HuH-7 (cell line): ENCODE measurements around the gene DUSP28.
A peak's percentile ranks its signal among the peaks of the same experiment; 100 is the strongest.
"Not testable (repeated sequence)": the region's sequence is repeated elsewhere in the genome, so short reads cannot be mapped to it uniquely, and the experiment has no call there.

ENCODE experiments used
- DNase-seq: peaks from one replicate; pipeline ENCODE4 v3.0.0; 2011; ENCODE audit warnings: low spot score

Gene DUSP28

DNA sequence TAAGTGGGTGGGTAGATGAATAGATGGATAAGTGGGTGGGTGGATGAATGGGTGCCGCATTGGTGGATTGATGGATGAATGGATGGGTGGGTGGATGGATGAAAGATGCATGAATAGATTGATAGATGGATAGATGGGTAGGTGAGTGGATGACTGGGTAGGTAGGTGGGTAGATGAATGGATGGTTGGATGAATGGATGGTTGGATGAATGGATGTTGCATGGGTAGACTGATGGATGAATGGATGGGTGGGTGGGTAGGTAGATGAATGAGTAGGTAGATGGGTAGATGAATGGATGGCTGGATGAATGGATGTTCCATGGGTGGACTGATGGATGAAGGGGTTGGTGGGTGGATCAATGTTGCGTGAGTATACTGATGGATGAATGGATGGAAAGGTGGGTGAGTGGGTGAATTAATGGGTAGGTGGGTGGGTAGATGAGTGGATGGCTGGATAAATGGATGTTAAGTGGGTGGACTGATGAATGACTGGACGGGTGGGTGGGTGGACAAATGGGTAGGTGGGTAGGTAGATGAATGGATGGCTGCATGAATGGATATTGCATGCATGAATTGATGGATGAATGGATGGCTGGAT, 32.9 kb upstream of the DUSP28 start:
- no peak for DNase-seq

DNA sequence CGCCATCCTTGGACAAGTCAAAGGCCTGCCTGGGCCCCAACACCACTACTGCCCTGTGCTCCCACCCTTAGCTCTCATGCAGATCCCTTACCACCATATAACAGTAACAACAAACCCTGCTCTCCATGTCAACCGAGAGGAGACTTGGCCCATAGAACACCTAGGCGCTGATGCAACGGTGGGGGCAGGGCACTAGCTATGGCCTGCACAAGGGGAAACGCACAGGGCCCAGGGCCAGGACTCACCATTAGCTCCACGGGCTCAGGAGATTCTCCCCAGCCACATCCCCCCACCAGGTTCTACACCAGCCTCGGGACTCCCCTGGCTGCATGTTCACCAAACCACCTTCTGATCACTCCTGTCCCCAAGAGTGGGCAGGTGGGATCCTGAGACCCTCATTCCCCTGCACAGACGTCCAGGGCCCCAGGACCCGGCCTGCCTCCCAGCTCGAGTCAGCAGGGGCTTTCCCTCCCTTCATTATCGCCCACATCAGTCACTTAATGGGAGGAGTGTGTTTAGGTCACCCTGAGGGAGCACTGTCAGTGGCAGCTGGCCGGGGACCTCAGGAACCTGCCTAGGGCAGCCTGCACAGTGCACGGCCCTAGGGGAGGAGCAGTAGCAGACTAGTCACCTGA, 31.6 kb upstream of the DUSP28 start:
- no peak for DNase-seq

DNA sequence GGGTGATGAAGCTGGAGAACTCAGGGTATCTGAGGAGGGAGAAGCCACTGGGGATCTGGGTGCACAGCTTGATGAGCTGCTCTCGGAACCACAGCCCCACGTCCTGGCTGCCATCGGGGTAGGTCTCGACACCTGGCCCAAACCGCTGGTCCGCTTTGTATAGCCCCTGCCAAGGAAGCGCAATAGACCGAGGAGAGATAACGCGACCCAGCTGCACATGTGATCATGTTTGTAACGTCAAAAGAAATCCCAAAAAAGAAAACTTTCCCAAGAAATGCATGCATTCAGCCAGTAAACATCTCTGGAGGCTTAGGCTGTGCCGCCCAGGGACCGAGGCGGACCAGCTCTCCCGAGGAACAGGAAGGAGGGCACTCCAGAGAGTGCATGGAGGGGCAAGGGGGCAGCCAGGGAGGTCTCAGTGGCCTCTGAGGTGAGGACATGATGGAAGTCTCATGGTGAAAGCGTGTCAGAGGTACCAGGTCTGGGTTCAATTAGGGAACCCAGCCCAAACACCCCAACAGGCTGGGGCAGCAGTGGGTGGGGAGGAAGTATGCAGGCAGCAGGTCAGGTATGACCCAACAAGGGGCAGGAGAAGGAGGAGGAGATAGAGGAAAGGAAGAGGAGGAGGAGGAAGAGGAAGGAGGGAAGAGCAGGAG, 30.7 kb upstream of the DUSP28 start:
- no peak for DNase-seq

DNA sequence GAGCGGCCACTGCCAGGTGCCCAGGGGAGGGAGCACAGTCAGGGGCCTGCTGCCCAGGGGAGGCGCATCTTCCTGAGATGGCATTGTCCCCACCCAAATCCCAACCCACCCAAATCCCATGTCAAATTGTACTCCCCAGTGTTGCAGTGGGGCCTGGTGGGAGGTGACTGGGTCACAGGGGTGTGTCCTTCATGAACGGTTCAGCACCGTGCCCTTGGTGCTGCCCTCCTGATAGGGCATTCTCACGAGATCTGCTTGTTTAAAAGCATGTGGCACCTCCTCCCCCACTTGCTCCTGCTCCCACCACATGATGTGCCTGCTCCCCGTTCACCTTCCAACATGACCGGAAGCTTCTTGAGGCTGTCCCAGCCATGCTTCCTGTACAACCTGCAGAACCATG, 30.0 kb upstream of the DUSP28 start:
- DNase-seq = no peak

DNA sequence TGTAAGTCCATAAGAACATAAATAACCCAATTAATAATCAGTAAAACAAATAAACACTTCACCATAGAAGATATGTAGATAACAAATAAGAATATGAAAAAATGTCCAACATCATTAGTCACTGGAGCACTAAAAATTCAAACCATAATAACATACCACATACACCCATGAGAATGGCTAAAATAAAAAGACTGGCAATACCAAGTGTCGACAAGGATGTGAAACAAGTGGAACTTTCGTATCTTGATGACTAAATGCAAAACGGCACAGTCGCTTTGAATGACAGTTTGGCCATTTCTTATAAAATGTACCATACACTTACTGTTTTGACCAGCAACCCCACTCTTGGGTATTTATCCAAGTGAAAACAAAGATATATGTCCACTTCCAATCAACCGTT, 29.1 kb upstream of the DUSP28 start:
- no peak for DNase-seq

DNA sequence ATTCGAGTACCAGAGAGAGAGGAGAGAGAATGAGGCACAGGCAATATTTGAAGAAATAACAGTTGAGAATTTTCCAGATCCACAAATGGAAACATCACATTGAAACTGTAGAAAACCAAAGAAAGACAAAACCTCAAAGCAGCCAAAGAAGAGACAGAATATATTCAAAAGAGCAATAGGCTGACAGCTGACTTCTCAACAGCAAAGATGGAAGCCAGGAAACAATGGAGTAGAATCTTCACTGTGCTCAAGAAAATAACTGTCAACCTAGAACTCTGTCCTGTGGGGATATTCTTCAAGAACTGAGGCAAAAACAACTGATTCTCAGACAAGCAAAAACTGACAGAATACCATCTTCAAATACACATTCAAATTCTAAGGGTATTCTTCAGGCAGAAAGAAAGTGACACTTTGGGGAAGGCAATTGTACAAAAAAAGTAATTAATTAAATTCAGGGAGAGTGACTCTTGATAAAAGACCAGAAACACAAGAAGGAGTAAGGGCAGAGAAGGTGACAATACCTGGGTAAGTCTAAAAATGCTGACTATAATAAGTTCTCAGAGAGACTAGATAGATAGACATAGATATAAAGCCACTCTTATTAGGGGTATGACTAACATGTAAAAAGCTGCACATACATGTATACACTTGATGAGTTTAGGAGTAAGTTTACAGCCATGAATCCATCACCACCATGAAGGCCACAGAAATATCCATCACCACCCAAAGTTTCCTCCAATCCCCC, 28.0 kb upstream of the DUSP28 start:
- DNase-seq = no peak

DNA sequence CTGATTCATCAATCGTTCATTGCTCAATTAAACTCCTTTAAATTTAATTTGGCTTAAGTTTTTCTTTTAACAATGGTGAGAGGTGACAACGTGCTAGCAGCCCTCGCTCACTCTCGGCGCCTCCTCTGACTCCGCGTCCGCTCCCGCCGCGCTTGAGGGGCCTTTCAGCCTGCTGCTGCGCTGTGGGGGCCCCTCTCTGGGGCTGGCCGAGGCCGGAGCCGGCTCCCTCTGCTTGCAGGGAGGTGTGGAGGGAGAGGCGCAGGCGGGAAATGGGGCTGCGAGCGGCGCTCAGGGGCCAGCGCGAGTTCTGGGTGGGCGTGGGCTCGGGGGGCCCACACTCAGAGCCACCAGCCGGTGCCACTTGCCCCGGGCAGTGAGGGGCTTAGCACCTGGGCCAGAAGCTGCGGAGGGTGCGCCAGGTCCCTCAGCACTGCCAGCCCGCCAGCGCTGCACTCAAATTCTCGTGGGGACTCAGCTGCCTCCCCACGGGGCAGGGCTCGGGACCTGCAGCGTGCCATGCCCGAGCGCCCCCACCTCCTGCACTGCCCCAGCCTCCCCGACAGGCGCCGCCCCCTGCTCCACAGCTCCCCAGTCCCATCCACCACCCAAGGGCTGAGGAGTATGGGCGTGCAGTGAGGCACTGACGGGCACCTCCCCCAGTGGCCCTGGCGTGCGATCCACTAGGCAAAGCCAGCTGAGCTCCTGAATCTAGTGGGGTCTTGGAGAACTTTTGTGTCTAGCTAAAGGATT, 22.0 kb upstream of the DUSP28 start:
- DNase-seq = no peak

DNA sequence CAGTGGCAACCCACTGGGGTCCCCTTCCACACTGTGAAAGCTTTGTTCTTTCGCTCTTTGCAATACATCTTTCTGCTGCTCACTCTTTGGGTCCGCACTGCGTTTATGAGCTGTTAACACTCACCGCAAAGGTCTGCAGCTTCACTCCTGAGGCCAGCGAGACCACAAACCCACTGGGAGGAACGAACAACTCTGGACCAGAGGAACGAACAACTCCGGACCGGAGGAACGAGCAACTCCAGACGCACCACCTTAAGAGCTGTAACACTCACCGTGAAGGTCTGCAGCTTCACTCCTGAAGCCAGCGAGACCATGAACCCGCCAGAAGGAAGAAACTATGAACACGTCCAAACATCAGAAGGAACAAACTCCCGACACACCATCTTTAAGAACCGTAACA, 21.1 kb upstream of the DUSP28 start:
- not testable (repeated sequence) for DNase-seq

DNA sequence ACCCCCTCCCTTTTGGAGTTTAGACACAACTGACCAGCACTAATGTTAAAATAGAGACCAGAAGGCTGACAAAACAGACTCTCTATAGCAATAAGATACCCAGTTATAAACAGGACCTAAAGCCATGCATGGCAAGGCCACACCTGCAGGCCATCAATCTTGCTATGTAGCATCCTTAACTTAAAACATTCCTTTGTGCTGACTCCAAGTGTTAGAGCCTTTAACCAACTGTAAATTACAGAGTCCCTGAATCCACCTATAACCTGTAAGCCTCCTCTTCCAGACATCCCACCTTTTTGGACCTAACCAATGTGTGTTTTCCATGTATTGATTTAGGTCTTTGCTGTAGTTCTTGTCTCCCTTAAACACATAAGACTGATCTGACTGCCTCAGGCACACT, 20.3 kb upstream of the DUSP28 start:
- DNase-seq = no peak

DNA sequence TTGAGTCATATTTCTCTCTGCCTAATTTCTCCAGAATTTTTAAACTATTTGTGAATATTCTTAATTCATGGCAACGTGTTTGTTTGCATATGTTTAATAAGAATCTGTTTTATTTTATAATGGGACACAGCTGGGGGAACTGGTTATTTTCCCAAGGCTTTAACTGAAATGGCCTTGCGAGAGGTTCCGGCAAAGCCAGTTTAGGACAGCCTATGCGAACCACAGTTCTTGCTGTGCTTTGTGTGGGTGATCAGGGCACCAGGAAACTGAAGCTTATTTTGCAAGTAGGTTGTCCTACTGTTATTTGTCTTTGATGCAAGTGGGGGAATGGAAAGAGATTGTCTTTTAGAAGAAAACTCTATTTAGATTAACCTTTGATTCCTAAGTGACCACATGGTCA, 8.9 kb upstream of the DUSP28 start:
- DNase-seq = no peak

DNA sequence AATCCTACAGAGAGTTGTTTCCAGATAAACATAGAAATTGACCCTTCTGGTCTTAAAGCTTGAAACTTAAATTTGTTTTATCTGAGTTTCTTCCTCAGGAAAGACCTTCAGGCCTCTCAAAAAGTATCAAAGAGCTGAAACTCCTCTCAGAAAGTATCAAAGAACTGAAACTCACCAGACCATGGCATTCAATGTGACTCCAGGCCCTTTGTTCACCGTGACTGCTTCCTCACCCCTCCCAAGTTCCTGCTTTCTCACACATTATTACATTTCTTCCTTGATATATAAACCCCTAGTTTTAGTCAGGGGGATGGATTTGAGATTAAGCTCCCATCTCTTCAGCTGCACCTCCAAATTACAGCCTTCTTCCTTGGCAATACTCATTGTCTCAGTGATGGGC, 8.3 kb upstream of the DUSP28 start:
- DNase-seq = no peak

DNA sequence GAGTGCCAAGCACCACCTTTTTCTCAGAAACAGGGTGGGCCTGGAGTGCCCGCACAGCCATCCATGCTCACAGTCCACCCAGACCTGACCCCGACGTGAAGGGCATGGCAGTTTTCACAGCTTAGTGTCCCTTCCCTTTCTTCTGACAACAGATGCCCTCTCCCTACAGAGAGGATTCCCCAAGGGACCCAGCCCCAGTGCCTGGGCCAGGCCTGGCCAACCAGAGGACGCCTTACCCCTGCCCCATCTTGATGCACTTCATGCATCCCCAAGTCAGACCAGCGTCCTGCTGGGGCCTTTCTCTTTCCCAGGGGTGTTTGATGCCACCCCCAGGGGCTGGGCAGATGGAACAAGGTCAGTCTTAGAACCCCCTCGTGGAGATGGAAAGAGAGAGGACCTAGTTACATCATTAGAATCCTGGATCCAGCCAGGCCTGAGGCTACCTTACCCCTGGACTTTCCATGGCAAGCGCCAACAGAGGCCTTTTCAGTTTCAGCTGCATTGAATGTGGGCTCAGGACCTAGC, 6.1 kb upstream of the DUSP28 start:
- DNase-seq = no peak

DNA sequence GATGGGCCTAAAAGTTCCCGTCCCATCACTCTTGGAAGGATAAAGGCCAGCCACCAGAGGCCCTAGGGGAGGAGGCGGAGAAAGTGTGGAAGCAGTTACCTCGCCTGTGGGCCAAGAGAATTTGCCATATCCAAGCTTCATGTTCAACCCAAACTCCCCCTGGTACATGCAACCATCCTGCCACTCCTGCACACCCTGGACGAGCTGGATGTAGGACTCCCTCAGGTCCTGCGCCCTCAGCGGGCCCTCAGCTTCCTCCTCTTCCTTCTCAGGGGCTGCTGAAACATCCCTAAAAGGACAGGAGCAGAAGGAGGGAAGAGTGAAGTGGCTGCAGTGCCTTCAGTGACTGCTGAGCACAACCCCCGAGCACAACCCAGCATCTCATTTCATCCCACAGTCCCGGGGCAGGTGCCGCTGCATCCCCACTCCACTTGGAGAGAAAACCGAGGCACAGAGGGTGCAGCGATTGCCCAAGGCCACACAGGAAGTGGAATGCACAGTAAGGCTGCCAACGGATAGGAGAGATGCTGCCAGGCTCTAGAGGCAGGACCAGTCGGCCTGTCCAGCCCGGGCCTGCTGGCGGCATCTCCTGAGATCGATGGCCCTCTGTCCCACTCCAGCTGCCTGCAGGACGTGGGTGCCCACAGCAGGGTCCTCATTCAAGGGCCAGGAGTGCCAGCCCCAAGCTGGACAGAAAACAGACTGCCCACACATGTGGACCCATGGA, 5.2 kb upstream of the DUSP28 start:
- no peak for DNase-seq

DNA sequence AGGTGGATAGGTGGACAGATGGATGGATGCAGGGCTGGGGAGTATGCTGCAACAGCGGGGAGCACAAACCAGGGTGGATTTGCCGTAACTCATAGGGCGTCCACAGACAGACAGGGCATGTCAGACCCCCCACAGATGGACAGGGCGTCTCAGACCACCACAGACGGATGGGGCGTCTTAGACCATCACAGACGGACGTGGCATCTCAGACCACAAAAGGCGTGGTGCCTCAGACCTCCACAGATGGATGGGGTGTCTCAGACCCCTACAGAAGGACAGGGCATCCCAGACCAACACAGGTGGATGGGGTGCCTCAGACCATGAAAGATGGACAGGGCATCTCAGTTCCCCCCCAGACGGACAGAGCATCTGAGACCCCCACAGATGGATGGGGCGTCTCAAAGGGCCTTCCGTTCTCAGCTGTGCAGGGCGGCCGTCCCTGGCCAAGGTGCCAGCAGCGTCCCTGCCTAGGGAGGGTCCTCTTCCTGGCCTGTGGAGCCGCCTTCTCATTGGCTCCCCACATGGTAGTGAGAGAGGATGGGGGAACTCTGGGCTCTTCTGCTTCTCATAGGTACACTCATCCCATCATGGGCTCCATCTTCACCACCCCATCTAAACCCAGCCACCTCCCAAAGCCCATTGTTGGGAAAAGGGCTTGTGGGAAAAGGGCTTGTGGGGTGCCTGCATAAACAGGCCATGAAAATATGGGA, 4.5 kb upstream of the DUSP28 start:
- no peak for DNase-seq

DNA sequence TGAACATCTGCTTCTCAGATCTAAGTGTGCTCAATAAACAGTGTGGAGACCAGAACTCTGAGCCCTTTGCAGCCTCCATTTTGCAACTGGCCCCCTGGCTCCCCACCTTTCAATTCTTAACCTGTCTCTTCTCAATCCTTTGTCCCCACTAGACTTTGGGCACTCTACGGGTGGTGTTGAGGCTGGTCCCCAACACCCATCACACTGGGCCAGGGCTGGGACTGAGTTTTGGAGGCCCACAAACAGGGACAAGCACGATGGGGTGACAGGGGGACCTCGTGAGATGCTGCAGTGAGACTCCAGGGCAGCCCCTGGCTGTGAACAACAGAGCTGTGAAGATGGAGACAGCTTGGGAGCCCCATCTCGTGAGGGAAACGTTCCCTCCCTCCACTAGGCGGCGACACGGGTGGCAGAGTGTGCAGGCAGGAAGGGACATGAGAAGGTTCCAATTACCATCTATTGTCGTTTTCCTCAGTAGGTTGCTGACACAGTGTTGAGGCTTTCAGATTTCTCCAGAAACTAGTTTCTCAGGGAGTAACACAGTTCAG, 3.5 kb upstream of the DUSP28 start:
- DNase-seq = peak; percentile 67

DNA sequence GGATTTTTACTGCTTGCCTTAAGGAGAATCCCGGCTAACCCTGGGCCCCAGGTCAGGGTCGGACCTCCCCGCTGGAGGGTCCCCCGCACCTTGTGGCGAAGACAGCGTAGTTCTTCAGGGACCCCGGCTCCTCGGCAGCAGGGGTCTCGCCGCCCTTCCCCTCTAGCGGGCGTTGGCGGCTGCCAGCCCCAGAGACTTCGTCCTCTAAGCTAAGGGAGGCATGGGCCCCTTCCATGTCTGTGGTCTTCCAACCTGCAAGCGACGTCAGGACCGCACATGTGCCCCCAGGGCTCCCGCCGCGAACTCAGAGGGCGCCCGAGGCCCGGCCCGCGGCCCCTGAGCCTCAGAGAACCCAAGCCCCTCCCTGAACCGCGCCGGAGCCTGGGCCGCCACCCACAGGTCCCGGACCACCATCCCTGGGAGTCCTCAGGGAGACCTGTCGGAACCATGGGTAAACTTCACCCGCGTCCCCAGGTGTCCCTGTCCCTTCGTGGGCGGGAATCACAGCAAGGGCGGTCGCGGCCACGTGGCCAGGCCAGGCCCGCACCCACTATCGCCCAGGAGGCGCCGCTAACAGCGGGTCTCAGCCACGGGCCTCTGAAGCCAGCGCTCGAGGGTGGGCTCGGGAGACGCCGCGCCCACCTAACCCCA, 2.9 kb upstream of the DUSP28 start:
- no peak for DNase-seq

DNA sequence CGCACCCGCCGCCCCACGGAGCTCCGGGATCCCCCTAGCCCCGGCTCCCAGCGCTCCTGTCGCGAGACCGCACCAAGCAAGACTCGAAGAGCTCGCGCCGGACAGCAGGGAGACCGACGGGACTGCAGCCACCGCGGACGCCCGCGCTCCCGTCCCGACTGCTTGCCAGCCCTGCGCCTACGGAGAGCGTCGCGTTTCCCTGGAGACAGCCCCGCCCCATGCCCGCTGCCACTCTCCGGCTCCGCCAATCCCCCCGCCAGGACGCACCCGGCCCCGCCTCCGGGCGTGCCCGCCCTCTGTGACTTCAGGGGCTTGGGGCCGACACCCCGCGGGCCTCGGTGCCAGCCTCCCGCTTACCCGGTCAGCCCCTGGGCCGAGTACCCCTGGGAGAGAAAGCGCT, 2.3 kb upstream of the DUSP28 start, which contains the start of gene ANKMY1:
Gene ANKMY1 (minus strand): TSS at position 181 of the 400 bp plus-strand sequence. CDS start 653 bp downstream, outside the sequence.
- DNase-seq = no peak

DNA sequence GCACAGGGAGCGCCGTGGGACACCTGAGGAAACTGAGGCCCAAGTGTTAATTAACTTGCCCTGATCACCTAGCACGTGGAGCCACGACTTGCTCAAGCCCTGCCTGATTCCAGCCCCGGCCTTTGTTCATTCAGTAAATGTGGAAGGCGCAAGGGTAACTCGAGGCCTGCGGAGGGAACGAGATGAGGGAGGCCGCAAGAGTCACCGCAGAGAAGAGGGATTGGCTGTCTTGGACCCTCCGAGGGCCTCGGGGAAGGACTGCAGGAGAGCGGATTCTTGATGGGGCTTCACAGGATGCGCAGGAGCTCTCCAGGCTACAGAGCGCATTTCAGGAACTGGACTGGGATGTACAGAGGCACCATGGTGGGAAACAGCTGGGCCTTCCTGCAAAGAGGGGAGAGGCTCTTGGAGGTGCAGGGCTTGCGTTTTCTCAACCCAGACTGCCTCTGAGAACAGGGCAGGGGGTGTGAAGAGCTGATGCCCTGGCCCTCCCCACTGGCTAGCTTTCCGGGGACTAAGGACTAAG, 1.9 kb upstream of the DUSP28 start:
- no peak for DNase-seq

DNA sequence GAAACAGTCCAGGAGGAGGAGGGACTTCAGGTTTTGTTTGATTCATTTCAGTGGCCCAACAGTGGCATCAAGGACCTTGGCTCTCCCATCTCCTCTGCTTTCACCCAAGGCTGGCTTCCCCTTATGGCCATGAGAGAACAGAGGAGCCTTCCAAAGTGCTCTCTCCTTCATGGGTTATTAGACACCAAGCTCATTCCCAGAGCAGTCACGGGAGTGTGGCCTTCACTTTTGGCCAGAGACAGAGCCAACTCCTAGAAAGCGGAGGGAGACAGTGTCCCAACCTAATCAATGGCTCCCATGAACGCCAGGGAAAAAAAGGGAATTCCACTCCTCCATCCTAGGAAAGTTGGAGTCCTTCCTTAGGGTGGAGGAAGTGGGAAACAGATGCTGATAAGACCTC, 871 bp upstream of the DUSP28 start:
- no peak for DNase-seq
